Measurements from ENCODE around the gene RAPGEF4. TPM values are rescaled to one million over a fixed set of nuclear protein-coding genes. Genes with fewer than 3 reads are reported as not detected.
A peak's percentile ranks its signal among the peaks of the same experiment; 100 is the strongest.
"Not testable (repeated sequence)": the region's sequence is repeated elsewhere in the genome, so short reads cannot be mapped to it uniquely, and the experiment has no call there.

The RAPGEF4 gene
- polyA plus RNA-seq, 3 donors = not detected

DNA sequence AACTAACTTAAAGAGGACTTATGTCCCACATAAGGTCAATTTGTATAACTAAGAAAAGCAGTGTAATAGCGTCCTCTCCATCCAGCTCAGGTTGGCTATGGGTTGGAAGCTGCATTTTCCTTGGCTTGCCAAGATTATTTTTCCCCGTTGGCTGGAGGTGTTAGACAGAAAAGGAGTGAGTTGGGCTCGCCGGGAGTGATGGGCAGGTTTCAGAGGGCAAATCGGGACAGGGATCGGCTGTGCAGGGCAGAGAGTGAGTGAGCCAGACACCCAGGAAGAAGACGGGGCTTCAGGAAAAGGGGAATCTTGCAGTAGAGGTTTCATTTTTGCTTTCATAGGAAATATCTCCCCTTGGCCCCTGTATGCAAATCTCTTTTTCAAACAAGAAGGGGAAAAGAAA is 298.5 kb downstream of the RAPGEF4 start:
- no peak for DNase-seq
- intact Hi-C loops (cut with micrococcal nuclease) = loop anchor here in 1 of 2 donors (5.0 kb wide), 1 partner anchor 43 kb away; the partner anchor contains the start of gene MAP3K20
- Histone ChIP-seq H3K27me3 (ENCODE audit: control insufficient read depth in 2 of 2, insufficient read depth in 2 of 2, low read length in 2 of 2) (no peaks in the 10 kb centered on the region), H4K20me1 (ENCODE audit: insufficient read depth, low read length) (no peaks in the 10 kb centered on the region), H3K27ac (ENCODE audit: low read depth in 1 of 2, low read length in 2 of 2) (no peak overlapping the region), H3K79me2 (ENCODE audit: insufficient read depth, low read length) (no peaks in the 10 kb centered on the region), H3K4me3 (replicated peaks in 1 of 3; ENCODE audit: low read depth in 2 of 3, low read length in 3 of 3) (no peak overlapping the region), H2AFZ (ENCODE audit: insufficient read depth, low read depth, low read length, poor library complexity, severe bottlenecking) (no peak overlapping the region), H3K36me3 (replicated peaks in 1 of 2; ENCODE audit: control insufficient read depth in 1 of 2, insufficient read depth in 2 of 2, low read length in 2 of 2) (no peaks in the 10 kb centered on the region), H3K9ac (ENCODE audit: insufficient read depth, low read length, poor library complexity, severe bottlenecking) (no peak overlapping the region), H3K9me3 (replicated peaks in 1 of 2; ENCODE audit: control insufficient read depth in 1 of 2, insufficient read depth in 1 of 2, low read length in 2 of 2) (no peaks in the 10 kb centered on the region), H3K4me2 (replicated peaks; ENCODE audit: extremely low read depth, low read length, poor library complexity, severe bottlenecking) (no peak overlapping the region), H3K4me1 (ENCODE audit: control insufficient read depth in 1 of 2, insufficient read depth in 2 of 2, low read length in 2 of 2) (no peaks in the 10 kb centered on the region)
- 81% methylated on average over 7 of the region's 7 CpGs for WGBS (ENCODE audit: insufficient coverage)
- Mint-ChIP-seq H3K4me3 (no peak overlapping the region), H3K27ac (no peak overlapping the region), H3K36me3 (no peaks in the 10 kb centered on the region), H3K27me3 (ENCODE audit: low read depth in 3 of 3) (peaks cover 0 to 2% (median 0%) of the 10 kb centered on the region in 3 donors), H3K4me1 (peaks cover 2% of the 10 kb centered on the region), H3K9me3 (no peaks in the 10 kb centered on the region)
- TF ChIP-seq, protein P1, sequence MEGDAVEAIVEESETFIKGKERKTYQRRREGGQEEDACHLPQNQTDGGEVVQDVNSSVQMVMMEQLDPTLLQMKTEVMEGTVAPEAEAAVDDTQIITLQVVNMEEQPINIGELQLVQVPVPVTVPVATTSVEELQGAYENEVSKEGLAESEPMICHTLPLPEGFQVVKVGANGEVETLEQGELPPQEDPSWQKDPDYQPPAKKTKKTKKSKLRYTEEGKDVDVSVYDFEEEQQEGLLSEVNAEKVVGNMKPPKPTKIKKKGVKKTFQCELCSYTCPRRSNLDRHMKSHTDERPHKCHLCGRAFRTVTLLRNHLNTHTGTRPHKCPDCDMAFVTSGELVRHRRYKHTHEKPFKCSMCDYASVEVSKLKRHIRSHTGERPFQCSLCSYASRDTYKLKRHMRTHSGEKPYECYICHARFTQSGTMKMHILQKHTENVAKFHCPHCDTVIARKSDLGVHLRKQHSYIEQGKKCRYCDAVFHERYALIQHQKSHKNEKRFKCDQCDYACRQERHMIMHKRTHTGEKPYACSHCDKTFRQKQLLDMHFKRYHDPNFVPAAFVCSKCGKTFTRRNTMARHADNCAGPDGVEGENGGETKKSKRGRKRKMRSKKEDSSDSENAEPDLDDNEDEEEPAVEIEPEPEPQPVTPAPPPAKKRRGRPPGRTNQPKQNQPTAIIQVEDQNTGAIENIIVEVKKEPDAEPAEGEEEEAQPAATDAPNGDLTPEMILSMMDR (IDR thresholded peaks at IDR 0.05) = no peak

DNA sequence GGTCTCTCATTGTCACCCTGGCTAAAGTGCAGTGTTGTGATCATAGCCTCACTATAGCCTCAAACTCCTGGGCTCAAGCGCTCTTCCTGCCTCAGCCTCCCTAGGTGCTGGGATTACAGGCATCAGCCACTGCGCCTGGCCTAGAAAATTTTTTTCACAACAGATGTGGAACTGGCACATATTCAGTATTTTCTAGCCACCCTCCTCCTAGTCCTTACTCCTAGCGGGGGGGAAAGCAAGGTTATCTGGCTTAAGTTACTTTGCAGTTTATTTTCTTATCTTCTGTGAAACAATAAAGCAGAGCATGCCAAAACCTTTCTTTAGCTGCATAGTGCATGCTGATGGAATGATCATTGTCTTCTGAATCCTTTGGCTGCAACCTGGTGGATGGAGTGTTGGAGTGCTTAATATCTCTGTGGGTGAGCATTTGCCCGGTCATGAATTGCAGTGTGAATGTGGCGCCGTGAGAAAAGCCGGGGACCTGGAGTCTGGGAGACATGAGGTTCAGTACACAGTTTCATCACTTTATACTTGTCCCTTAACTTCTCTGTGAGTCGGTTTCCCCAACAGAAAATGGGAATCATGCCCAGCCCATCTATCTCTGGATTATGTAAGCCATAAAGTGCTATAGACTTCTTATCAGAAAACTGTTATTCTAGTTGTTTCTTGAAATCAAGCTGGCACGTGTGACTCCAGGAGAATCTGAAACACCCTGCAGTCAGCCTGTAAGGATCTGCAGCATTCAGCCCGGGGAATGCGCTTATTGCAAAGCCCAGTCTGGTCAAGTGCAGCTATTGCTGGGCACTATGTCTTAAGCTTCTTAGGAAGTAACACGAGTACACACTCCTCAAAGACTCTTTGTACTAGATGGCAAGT is 301.8 kb downstream of the RAPGEF4 start:
- no peak overlapping the region for H3K4me3 Mint-ChIP-seq
- 95% methylated on average over 5 of the region's 12 CpGs for WGBS (ENCODE audit: insufficient coverage)
- Histone ChIP-seq H3K27me3 (ENCODE audit: control insufficient read depth in 2 of 2, insufficient read depth in 2 of 2, low read length in 2 of 2) (no peaks in the 10 kb centered on the region), H3K4me2 (replicated peaks; ENCODE audit: extremely low read depth, low read length, poor library complexity, severe bottlenecking) (no peak overlapping the region), H3K9ac (ENCODE audit: insufficient read depth, low read length, poor library complexity, severe bottlenecking) (no peak overlapping the region), H3K79me2 (ENCODE audit: insufficient read depth, low read length) (no peaks in the 10 kb centered on the region), H4K20me1 (ENCODE audit: insufficient read depth, low read length) (no peaks in the 10 kb centered on the region), H3K9me3 (replicated peaks in 1 of 2; ENCODE audit: control insufficient read depth in 1 of 2, insufficient read depth in 1 of 2, low read length in 2 of 2) (no peaks in the 10 kb centered on the region), H2AFZ (ENCODE audit: insufficient read depth, low read depth, low read length, poor library complexity, severe bottlenecking) (no peak overlapping the region), H3K4me1 (ENCODE audit: control insufficient read depth in 1 of 2, insufficient read depth in 2 of 2, low read length in 2 of 2) (no peaks in the 10 kb centered on the region), H3K4me3 (replicated peaks in 1 of 3; ENCODE audit: low read depth in 2 of 3, low read length in 3 of 3) (no peak overlapping the region), H3K36me3 (replicated peaks in 1 of 2; ENCODE audit: control insufficient read depth in 1 of 2, insufficient read depth in 2 of 2, low read length in 2 of 2) (no peaks in the 10 kb centered on the region), H3K27ac (ENCODE audit: low read depth in 1 of 2, low read length in 2 of 2) (no peak overlapping the region)
- H3K36me3 Mint-ChIP-seq = no peaks in the 10 kb centered on the region
- H3K4me1 Mint-ChIP-seq = peaks cover 2% of the 10 kb centered on the region
- no peak for DNase-seq
- peak overlapping the region in 1 of 7 donors; percentile 67 for H3K27ac Mint-ChIP-seq
- intact Hi-C loops (cut with micrococcal nuclease) = no loop called here
- H3K9me3 Mint-ChIP-seq = no peaks in the 10 kb centered on the region
- TF ChIP-seq, protein P1 (IDR thresholded peaks at IDR 0.05) = no peak
- H3K27me3 Mint-ChIP-seq (ENCODE audit: low read depth in 3 of 3) = peaks cover 0 to 2% (median under 1%) of the 10 kb centered on the region in 3 donors

DNA sequence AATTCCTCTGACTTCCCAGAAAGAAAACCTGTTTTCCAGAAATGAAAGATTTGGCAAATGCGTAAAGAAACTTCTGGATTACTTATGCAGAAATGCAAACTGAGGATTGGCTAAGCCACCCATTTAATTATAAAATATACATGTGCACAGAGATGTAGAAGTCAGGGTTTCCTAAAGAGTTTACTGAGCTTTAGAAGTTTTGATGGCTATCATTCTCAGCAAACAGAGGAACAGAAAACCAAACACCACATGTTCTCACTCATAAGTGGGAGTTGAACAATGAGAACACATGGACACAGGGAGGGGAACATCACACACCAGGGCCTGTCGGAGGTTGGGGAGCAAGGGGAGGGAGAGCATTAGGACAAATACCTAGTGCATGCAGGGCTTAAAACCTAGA is 302.6 kb downstream of the RAPGEF4 start:
- H3K9me3 ChIP-seq (replicated peaks in 1 of 2; ENCODE audit: control insufficient read depth in 1 of 2, insufficient read depth in 1 of 2, low read length in 2 of 2); H3K4me3 Mint-ChIP-seq; H3K36me3 Mint-ChIP-seq; H3K27ac ChIP-seq (ENCODE audit: low read depth in 1 of 2, low read length in 2 of 2); H3K27me3 ChIP-seq (ENCODE audit: control insufficient read depth in 2 of 2, insufficient read depth in 2 of 2, low read length in 2 of 2); DNase-seq; H4K20me1 ChIP-seq (ENCODE audit: insufficient read depth, low read length); H3K4me1 Mint-ChIP-seq; H3K9ac ChIP-seq (ENCODE audit: insufficient read depth, low read length, poor library complexity, severe bottlenecking); H3K4me2 ChIP-seq (replicated peaks; ENCODE audit: extremely low read depth, low read length, poor library complexity, severe bottlenecking); H3K79me2 ChIP-seq (ENCODE audit: insufficient read depth, low read length); H3K9me3 Mint-ChIP-seq; H3K27me3 Mint-ChIP-seq (ENCODE audit: low read depth in 3 of 3); H2AFZ ChIP-seq (ENCODE audit: insufficient read depth, low read depth, low read length, poor library complexity, severe bottlenecking); H3K4me3 ChIP-seq (replicated peaks in 1 of 3; ENCODE audit: low read depth in 2 of 3, low read length in 3 of 3); H3K4me1 ChIP-seq (ENCODE audit: control insufficient read depth in 1 of 2, insufficient read depth in 2 of 2, low read length in 2 of 2); H3K36me3 ChIP-seq (replicated peaks in 1 of 2; ENCODE audit: control insufficient read depth in 1 of 2, insufficient read depth in 2 of 2, low read length in 2 of 2); intact Hi-C loops (cut with micrococcal nuclease): not testable (repeated sequence)
- peak overlapping the region in 2 of 7 donors; percentile 31 to 79 for H3K27ac Mint-ChIP-seq
- no CpG with 5 or more reads among the region's 2 CpGs for WGBS (ENCODE audit: insufficient coverage)
